SK-N-SH (cell line): ENCODE data around the gene GATD1. TPM values are rescaled to one million over a fixed set of nuclear protein-coding genes. Genes with fewer than 3 reads are reported as not detected.

Experiments
- CTCF ChIA-PET: fragments of 300-600, 350-600 bp; formaldehyde crosslinking; extraction: SDS; loops from one replicate; lab custom pipeline; 2021; lab: Yijun Ruan, JAX
- POLR2A ChIA-PET: fragments of 350-600 bp; sonication (Branson Sonifier 250); formaldehyde crosslinking; extraction: SDS; loops from one replicate; lab custom pipeline; 2020; ENCODE audit warnings: antibody characterized with exemption, inconsistent platforms; lab: Yijun Ruan, JAX
- DNase-seq: peaks from one replicate; pipeline ENCODE4 v3.0.0; 2012
- H2AFZ ChIP-seq: fragments of 200-600 bp; sonication (generic); 2 replicates; pipeline ENCODE4 v1.8.1; 2016; ENCODE audit warnings: antibody characterized with exemption, mild to moderate bottlenecking, low read depth
- H3F3A ChIP-seq: fragments of 200-600 bp; sonication (generic); replicated peaks from 2 replicates; pipeline ENCODE3; 2016; ENCODE audit warnings: antibody characterized with exemption, mild to moderate bottlenecking; ENCODE audit not compliant: insufficient read depth
- H3K27ac ChIP-seq, 2 experiments: fragments of 200-500 bp in 1 of 2; fragments of 200-600 bp in 1 of 2; sonication (Bioruptor generic) in 1 of 2; sonication (generic), shearing (Covaris generic) in 1 of 2; 2 replicates each; pipeline versions ENCODE4 v1.5.1 to v1.6.1; 2014 to 2016; ENCODE audit warnings: low read depth in 2 of 2, inconsistent platforms in 1 of 2, low read length in 1 of 2, mild to moderate bottlenecking in 1 of 2, mixed read lengths in 1 of 2
- H3K27me3 ChIP-seq: fragments of 200-600 bp; sonication (generic), shearing (Covaris generic); 2 replicates; pipeline ENCODE4 v1.6.1; 2016; ENCODE audit warnings: mixed run types; ENCODE audit not compliant: insufficient read depth
- H3K36me3 ChIP-seq, 2 experiments: fragments of 200-500 bp in 1 of 2; fragments of 200-600 bp in 1 of 2; sonication (Bioruptor generic) in 1 of 2; sonication (generic) in 1 of 2; replicated peaks in 1 of 2; 2 replicates each; pipeline versions ENCODE3 to v1.5.1; 2014 to 2016; ENCODE audit warnings: low read length in 1 of 2, mild to moderate bottlenecking in 1 of 2; ENCODE audit not compliant: insufficient read depth in 2 of 2, control insufficient read depth in 1 of 2
- H3K4me1 ChIP-seq, 2 experiments: fragments of 200-500 bp in 1 of 2; fragments of 200-600 bp in 1 of 2; sonication (Bioruptor generic) in 1 of 2; sonication (generic), shearing (Covaris generic) in 1 of 2; 2 replicates each; pipeline versions ENCODE4 v1.5.1 to v1.6.1; 2014 to 2016; ENCODE audit warnings: low read depth in 1 of 2, low read length in 1 of 2, mixed run types in 1 of 2; ENCODE audit not compliant: insufficient read depth in 2 of 2, control insufficient read depth in 1 of 2
- H3K4me2 ChIP-seq: fragments of 200-600 bp; sonication (generic), shearing (Covaris generic); 2 replicates; pipeline ENCODE4 v1.6.1; 2017; ENCODE audit warnings: mixed run types
- H3K4me3 ChIP-seq, 2 experiments: fragments of 200-500 bp in 1 of 2; fragments of 200-600 bp in 1 of 2; sonication (Bioruptor generic) in 1 of 2; sonication (generic), shearing (Covaris generic) in 1 of 2; 2 replicates each; pipeline versions ENCODE4 v1.5.1 to v1.8.1; 2014 to 2016; ENCODE audit warnings: low read depth in 2 of 2, inconsistent platforms in 1 of 2, low read length in 1 of 2, mild to moderate bottlenecking in 1 of 2, mixed read lengths in 1 of 2, moderate library complexity in 1 of 2
- H3K79me2 ChIP-seq: fragments of 200-600 bp; sonication (generic); 2 replicates; pipeline ENCODE4 v1.8.1; 2017; ENCODE audit warnings: mild to moderate bottlenecking; ENCODE audit not compliant: insufficient read depth
- H3K9ac ChIP-seq: fragments of 200-600 bp; sonication (generic); 2 replicates; pipeline ENCODE4 v1.6.1; 2017; ENCODE audit warnings: mixed run types
- H3K9me2 ChIP-seq: fragments of 200-600 bp; sonication (generic); 2 replicates; pipeline ENCODE4 v1.6.1; 2017; ENCODE audit warnings: mixed run types
- H3K9me3 ChIP-seq: fragments of 200-600 bp; sonication (generic); 2 replicates; pipeline ENCODE4 v1.6.1; 2017; ENCODE audit warnings: mixed run types, mild to moderate bottlenecking, moderate library complexity
- H4K20me1 ChIP-seq: fragments of 200-600 bp; sonication (generic); 2 replicates; pipeline ENCODE4 v1.6.1; 2017; ENCODE audit warnings: mild to moderate bottlenecking, mixed run types; ENCODE audit not compliant: insufficient read depth
- CHD2 ChIP-seq: fragments of 150-350 bp; IDR thresholded peaks from 2 replicates; pipeline ENCODE4 v1.6.1; 2018; ENCODE audit warnings: low read length; ENCODE audit not compliant: partially characterized antibody
- EP300 ChIP-seq, 2 experiments: IDR thresholded peaks; 2 replicates each; pipeline versions ENCODE4 v1.4.0 to v1.6.1; 2012; ENCODE audit warnings: borderline replicate concordance in 1 of 2, low read depth in 1 of 2, low read length in 1 of 2
- EZH2phosphoT487 ChIP-seq: fragments of 200-600 bp; sonication (generic); IDR thresholded peaks from 2 replicates; pipeline ENCODE4 v1.6.1; 2017; ENCODE audit warnings: low read depth, mixed run types, mild to moderate bottlenecking, antibody characterized with exemption, moderate library complexity, borderline replicate concordance
- FOSL2 ChIP-seq: IDR thresholded peaks from 2 replicates; pipeline ENCODE4 v1.4.0; 2012; ENCODE audit warnings: low read depth, mild to moderate bottlenecking, moderate library complexity, borderline replicate concordance
- FOXJ3 ChIP-seq: sonication (generic); formaldehyde crosslinking; IDR thresholded peaks from 2 replicates; pipeline ENCODE4 v1.5.1; 2020; ENCODE audit warnings: mild to moderate bottlenecking, missing genetic modification reagents
- GABPA ChIP-seq: IDR thresholded peaks from 2 replicates; pipeline ENCODE4 v1.4.0; 2012; ENCODE audit warnings: low read depth, mild to moderate bottlenecking
- JUND ChIP-seq: IDR thresholded peaks from 2 replicates; pipeline ENCODE4 v1.4.0; 2012
- MEF2A ChIP-seq: IDR thresholded peaks from 2 replicates; pipeline ENCODE4 v1.4.0; 2012; ENCODE audit warnings: low read depth, borderline replicate concordance
- RCOR1 ChIP-seq: fragments of 150-350 bp; IDR thresholded peaks from 2 replicates; pipeline ENCODE4 v1.6.1; 2017; ENCODE audit warnings: antibody characterized with exemption, low read length
- SMC3 ChIP-seq: IDR thresholded peaks from 2 replicates; pipeline ENCODE4 v1.6.1; 2012; ENCODE audit warnings: low read depth, low read length, improper control_type of control experiment
- TCF12 ChIP-seq: IDR thresholded peaks from 2 replicates; pipeline ENCODE4 v1.4.0; 2012
- WGBS: methylation state at CpG from one replicate; pipeline ENCODE4 v1.1.6; 2017; ENCODE audit warnings: low lambda C conversion rate; 5-methylcytosine and 5-hydroxymethylcytosine counted together
- polyA plus RNA-seq, 3 experiments: library from polyadenylated mRNA; depleted of rRNA; stranded (reverse); fragments of >200 nt; gene quantifications; 2 replicates each; pipeline ENCODE4 v1.2.3, GENCODE V29; 2012
- TF ChIP-seq, protein P1 (sequence below): IDR thresholded peaks from 2 replicates; pipeline ENCODE4 v1.4.0; 2012; ENCODE audit warnings: low read depth, borderline replicate concordance
- TF ChIP-seq, protein P2 (sequence below): fragments of 150-350 bp; IDR thresholded peaks from 2 replicates; pipeline ENCODE4 v1.6.1; 2017; ENCODE audit warnings: antibody characterized with exemption, low read length, low read depth, borderline replicate concordance
- TF ChIP-seq, protein P3 (sequence below): fragments of 200-600 bp; sonication (generic); IDR thresholded peaks from 2 replicates; pipeline ENCODE4 v1.6.1; 2017; ENCODE audit warnings: antibody characterized with exemption, mild to moderate bottlenecking, moderate library complexity
- TF ChIP-seq, protein P4 (sequence below): IDR thresholded peaks from 2 replicates; pipeline ENCODE4 v1.4.0; 2012; ENCODE audit warnings: low read depth
- TF ChIP-seq, protein P5 (sequence below): IDR thresholded peaks from 2 replicates; pipeline ENCODE4; 2012

Gene GATD1
- polyA plus RNA-seq, 1 of the 3 experiments (the other 2 are of a cell fraction) = 86.2 TPM

DNA sequence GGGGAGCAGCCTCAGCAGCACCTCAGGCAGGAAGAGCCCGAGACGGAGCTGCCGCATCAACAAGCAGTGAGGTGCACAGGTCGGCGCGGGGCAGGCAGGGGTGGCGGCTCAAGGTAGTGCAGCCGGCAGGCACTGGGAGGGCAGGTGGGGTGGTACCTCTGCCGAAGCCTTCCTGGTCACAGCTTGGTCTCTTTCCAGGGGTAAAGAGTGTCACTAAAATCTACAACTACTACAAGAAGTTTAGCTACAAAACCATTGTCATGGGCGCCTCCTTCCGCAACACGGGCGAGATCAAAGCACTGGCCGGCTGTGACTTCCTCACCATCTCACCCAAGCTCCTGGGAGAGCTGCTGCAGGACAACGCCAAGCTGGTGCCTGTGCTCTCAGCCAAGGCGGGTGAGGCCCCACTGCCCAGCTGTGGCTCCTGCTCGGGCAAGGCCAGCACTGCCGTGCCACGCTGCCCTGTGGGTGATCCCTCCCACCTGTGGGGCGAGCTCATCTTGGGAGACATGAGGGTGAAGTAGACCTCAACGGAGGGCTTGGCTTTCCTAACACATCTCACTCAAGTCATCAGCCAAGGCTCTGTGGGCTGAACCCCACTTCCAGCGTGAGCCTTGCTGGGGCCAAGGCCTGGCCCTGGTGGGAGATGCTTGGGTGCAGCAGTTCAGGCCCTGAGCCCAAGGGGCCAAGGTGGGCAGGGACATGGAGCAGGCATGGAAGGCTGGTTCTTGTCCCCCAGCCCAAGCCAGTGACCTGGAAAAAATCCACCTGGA lies 13.6 kb downstream of the GATD1 start:
- H3K27ac ChIP-seq = no peak overlapping the region
- H3K36me3 ChIP-seq = peaks cover 24 to 42% of the 10 kb centered on the region in 2 experiments
- ChIA-PET POLR2A (interaction anchor here (0.9 to 1.1 kb wide), 2 partner anchors 16 to 26 kb away, joined by 3 read pairs; partner anchors contain the start of genes CEND1 and TALDO1), CTCF (interaction anchor here (0.7 to 6.3 kb wide), 11 partner anchors 10 to 208 kb away, joined by 3 to 31 read pairs (median 4); partner anchors contain the start of genes GATD1 and TALDO1)
- peaks cover 5 to 9% of the 10 kb centered on the region in 2 experiments; a peak in 2 of 4 replicates for H3K4me1 ChIP-seq
- H3K9me3 ChIP-seq = no peaks in the 10 kb centered on the region
- no peak overlapping the region for H3K9ac ChIP-seq
- H2AFZ ChIP-seq = no peak overlapping the region
- H3K4me2 ChIP-seq = no peak overlapping the region
- H3K79me2 ChIP-seq = peaks cover under 1% of the 10 kb centered on the region; the same call in 1 of the 2 replicates
- no peaks in the 10 kb centered on the region for H3K27me3 ChIP-seq
- H3K4me3 ChIP-seq = no peak overlapping the region
- no peaks in the 10 kb centered on the region for H3K9me2 ChIP-seq
- H4K20me1 ChIP-seq = peaks cover 9% of the 10 kb centered on the region
- WGBS = 97% methylated on average over 17 of the region's 22 CpGs
- DNase-seq = peak; percentile 27
- H3F3A ChIP-seq = peaks cover 28% of the 10 kb centered on the region
- TF ChIP-seq FOSL2 = no peak
- no peak for TF ChIP-seq RCOR1
- no peak for TF ChIP-seq EZH2phosphoT487

DNA sequence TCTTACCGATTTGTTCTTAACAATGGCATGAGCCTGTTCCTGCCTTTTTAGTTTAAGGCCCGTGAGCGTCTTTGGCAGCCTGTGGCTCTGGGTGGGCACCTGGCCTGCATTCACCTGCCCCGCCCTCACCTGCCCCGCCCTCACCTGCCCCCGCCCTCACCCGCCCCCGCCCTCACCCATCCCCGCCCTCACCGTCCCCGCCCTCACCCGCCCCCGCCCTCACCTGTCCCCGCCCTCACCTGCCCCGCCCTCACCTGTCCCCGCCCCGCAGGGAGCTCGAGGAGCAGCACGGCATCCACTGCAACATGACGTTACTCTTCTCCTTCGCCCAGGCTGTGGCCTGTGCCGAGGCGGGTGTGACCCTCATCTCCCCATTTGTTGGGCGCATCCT lies 14.2 kb downstream of the GATD1 start:
- ChIA-PET POLR2A (interaction anchor here (1.1 kb wide), 1 partner anchor 26 kb away, joined by 3 read pairs; the partner anchor contains the start of gene CEND1), CTCF (interaction anchor here (1.1 to 6.3 kb wide), 5 partner anchors 13 to 101 kb away, joined by 3 to 31 read pairs (median 24); partner anchors contain the start of genes GATD1 and TALDO1)
- H3K27ac ChIP-seq = peak overlapping the region; percentile 39 to 47; a peak in 2 of 4 replicates
- H3K4me2 ChIP-seq = no peak overlapping the region
- no peak overlapping the region for H2AFZ ChIP-seq
- TF ChIP-seq, protein P1, sequence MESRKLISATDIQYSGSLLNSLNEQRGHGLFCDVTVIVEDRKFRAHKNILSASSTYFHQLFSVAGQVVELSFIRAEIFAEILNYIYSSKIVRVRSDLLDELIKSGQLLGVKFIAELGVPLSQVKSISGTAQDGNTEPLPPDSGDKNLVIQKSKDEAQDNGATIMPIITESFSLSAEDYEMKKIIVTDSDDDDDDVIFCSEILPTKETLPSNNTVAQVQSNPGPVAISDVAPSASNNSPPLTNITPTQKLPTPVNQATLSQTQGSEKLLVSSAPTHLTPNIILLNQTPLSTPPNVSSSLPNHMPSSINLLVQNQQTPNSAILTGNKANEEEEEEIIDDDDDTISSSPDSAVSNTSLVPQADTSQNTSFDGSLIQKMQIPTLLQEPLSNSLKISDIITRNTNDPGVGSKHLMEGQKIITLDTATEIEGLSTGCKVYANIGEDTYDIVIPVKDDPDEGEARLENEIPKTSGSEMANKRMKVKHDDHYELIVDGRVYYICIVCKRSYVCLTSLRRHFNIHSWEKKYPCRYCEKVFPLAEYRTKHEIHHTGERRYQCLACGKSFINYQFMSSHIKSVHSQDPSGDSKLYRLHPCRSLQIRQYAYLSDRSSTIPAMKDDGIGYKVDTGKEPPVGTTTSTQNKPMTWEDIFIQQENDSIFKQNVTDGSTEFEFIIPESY = no peak
- no peak for TF ChIP-seq CHD2
- TF ChIP-seq FOXJ3 (CRISPR knock-in tag) = no peak
- no peak for TF ChIP-seq SMC3
- TF ChIP-seq, protein P2, sequence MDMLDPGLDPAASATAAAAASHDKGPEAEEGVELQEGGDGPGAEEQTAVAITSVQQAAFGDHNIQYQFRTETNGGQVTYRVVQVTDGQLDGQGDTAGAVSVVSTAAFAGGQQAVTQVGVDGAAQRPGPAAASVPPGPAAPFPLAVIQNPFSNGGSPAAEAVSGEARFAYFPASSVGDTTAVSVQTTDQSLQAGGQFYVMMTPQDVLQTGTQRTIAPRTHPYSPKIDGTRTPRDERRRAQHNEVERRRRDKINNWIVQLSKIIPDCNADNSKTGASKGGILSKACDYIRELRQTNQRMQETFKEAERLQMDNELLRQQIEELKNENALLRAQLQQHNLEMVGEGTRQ = no peak
- no peak for TF ChIP-seq EP300 (IDR thresholded peaks at IDR 0.05; ENCODE audit: borderline replicate concordance in 1 of 2, low read depth in 1 of 2, low read length in 1 of 2)
- TF ChIP-seq, protein P3, sequence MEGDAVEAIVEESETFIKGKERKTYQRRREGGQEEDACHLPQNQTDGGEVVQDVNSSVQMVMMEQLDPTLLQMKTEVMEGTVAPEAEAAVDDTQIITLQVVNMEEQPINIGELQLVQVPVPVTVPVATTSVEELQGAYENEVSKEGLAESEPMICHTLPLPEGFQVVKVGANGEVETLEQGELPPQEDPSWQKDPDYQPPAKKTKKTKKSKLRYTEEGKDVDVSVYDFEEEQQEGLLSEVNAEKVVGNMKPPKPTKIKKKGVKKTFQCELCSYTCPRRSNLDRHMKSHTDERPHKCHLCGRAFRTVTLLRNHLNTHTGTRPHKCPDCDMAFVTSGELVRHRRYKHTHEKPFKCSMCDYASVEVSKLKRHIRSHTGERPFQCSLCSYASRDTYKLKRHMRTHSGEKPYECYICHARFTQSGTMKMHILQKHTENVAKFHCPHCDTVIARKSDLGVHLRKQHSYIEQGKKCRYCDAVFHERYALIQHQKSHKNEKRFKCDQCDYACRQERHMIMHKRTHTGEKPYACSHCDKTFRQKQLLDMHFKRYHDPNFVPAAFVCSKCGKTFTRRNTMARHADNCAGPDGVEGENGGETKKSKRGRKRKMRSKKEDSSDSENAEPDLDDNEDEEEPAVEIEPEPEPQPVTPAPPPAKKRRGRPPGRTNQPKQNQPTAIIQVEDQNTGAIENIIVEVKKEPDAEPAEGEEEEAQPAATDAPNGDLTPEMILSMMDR = no peak
- no peak for TF ChIP-seq RCOR1
- TF ChIP-seq, protein P4, sequence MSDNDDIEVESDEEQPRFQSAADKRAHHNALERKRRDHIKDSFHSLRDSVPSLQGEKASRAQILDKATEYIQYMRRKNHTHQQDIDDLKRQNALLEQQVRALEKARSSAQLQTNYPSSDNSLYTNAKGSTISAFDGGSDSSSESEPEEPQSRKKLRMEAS = no peak
- TF ChIP-seq FOSL2 = no peak
- TF ChIP-seq JUND = no peak
- no peak for TF ChIP-seq TCF12
- TF ChIP-seq, protein P5, sequence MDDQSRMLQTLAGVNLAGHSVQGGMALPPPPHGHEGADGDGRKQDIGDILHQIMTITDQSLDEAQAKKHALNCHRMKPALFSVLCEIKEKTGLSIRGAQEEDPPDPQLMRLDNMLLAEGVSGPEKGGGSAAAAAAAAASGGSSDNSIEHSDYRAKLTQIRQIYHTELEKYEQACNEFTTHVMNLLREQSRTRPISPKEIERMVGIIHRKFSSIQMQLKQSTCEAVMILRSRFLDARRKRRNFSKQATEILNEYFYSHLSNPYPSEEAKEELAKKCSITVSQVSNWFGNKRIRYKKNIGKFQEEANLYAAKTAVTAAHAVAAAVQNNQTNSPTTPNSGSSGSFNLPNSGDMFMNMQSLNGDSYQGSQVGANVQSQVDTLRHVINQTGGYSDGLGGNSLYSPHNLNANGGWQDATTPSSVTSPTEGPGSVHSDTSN = no peak
- no peak for TF ChIP-seq GABPA
- TF ChIP-seq MEF2A = no peak
- H3K79me2 ChIP-seq = no peaks in the 10 kb centered on the region
- H3K9me2 ChIP-seq = no peaks in the 10 kb centered on the region
- H3F3A ChIP-seq = peaks cover 28% of the 10 kb centered on the region
- 88% methylated on average over 24 of the region's 24 CpGs for WGBS
- H3K27me3 ChIP-seq = no peaks in the 10 kb centered on the region
- H3K9ac ChIP-seq = no peak overlapping the region
- peaks cover 9% of the 10 kb centered on the region for H4K20me1 ChIP-seq
- H3K36me3 ChIP-seq = peaks cover 24 to 42% of the 10 kb centered on the region in 2 experiments
- H3K9me3 ChIP-seq = no peaks in the 10 kb centered on the region
- DNase-seq = peak; percentile 24
- peaks cover 5 to 9% of the 10 kb centered on the region in 2 experiments; a peak in 2 of 4 replicates for H3K4me1 ChIP-seq
- no peak overlapping the region for H3K4me3 ChIP-seq
